Endothelial cell of umbilical vein (primary cell): ENCODE data around the gene EIF3B.

Source experiments
- CTCF ChIP-seq, 2 donors: IDR thresholded peaks; 1 replicate in 1 of 2; 2 replicates in 1 of 2; pipeline ENCODE4 v1.5.1; 2011; ENCODE audit warnings: low read length in 2 of 2, mild to moderate bottlenecking in 2 of 2, moderate library complexity in 2 of 2, control low read depth in 1 of 2, inconsistent platforms in 1 of 2, low read depth in 1 of 2; ENCODE audit not compliant: insufficient read depth in 1 of 2; ENCODE audit errors: extremely low read depth in 1 of 2
- EZH2 ChIP-seq: IDR thresholded peaks from 2 replicates; pipeline ENCODE4 v1.6.1; 2012; ENCODE audit warnings: borderline replicate concordance, low read depth, mild to moderate bottlenecking, moderate library complexity, low read length, inconsistent platforms; ENCODE audit not compliant: severe bottlenecking
- JUN ChIP-seq: IDR thresholded peaks from 2 replicates; pipeline ENCODE4 v1.6.1; 2011; ENCODE audit warnings: borderline replicate concordance, low read depth; ENCODE audit not compliant: insufficient read length, insufficient read depth
- MAX ChIP-seq: IDR thresholded peaks from 2 replicates; pipeline ENCODE4 v1.6.1; 2011; ENCODE audit not compliant: insufficient read depth, insufficient read length
- MYC ChIP-seq: IDR thresholded peaks from one replicate; pipeline ENCODE4 v1.6.1; 2011; ENCODE audit warnings: mild to moderate bottlenecking, low read depth, low read length
- POLR2A ChIP-seq: IDR thresholded peaks from 2 replicates; pipeline ENCODE4 v1.6.1; 2012; ENCODE audit warnings: low read depth, mild to moderate bottlenecking, control low read depth, low read length

DNA sequence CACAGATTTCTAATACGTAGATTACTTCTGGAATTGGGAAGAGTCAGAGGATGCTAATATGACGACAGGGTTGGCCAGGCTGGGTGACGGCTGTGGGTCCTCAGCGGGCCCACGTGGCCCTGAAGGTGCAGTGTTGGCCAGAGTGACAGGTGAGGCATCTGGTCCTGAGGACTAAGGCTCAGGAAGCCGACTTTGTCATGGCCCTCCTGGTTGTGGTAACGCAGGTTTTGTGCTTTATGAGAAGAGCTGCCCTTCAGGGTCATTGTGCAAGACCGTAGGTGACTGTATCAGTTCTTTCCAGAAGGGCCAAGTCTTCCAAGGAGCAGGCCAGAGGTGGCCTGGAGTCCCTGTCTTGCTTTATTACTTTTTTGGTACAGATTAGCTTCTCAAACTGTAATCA is 2.5 kb downstream of the EIF3B start:
- TF ChIP-seq MAX = no peak
- TF ChIP-seq MYC = no peak
- TF ChIP-seq EZH2 = no peak
- no peak for TF ChIP-seq CTCF (IDR thresholded peaks at IDR 0.05; ENCODE audit: extremely low read depth in 1 of 2, insufficient read depth in 1 of 2, low read depth in 1 of 2, low read length in 2 of 2)
- no peak for TF ChIP-seq POLR2A
- TF ChIP-seq JUN = no peak
